GM12878 (cell line): ENCODE measurements around the gene HAPSTR1. TPM values are rescaled to one million over a fixed set of nuclear protein-coding genes. Genes with fewer than 3 reads are reported as not detected.
A peak's percentile ranks its signal among the peaks of the same experiment; 100 is the strongest.

Experiments
- ATF3 ChIP-seq: IDR thresholded peaks from 2 replicates; pipeline ENCODE4 v1.6.1; 2011; ENCODE audit warnings: low read depth, mild to moderate bottlenecking, low read length, moderate library complexity, borderline replicate concordance; ENCODE audit errors: extremely low read depth
- CBX3 ChIP-seq: fragments of 200-600 bp; sonication (generic); IDR thresholded peaks from 2 replicates; pipeline ENCODE4 v1.6.1; 2016; ENCODE audit warnings: low read depth, borderline replicate concordance
- CHD1 ChIP-seq: IDR thresholded peaks from 2 replicates; pipeline ENCODE4 v1.6.1; 2012; ENCODE audit warnings: low read depth, low read length, improper control_type of control experiment
- CHD2 ChIP-seq: IDR thresholded peaks from 2 replicates; pipeline ENCODE4 v1.6.1; 2011; ENCODE audit warnings: low read depth, low read length, improper control_type of control experiment, borderline replicate concordance
- ETV6 ChIP-seq, 2 experiments: fragments of 450-650 bp in 1 of 2; IDR thresholded peaks in 1 of 2; conservative IDR thresholded peaks in 1 of 2; 2 replicates each; pipeline ENCODE4 v1.6.1; 2014; ENCODE audit warnings: antibody characterized with exemption in 1 of 2, borderline replicate concordance in 1 of 2, low read depth in 1 of 2, mild to moderate bottlenecking in 1 of 2, moderate library complexity in 1 of 2
- FOS ChIP-seq: IDR thresholded peaks from 3 replicates; pipeline ENCODE4 v1.6.1; 2011; ENCODE audit warnings: borderline replicate concordance; ENCODE audit not compliant: insufficient read length; ENCODE audit errors: extremely low read depth
- FOXM1 ChIP-seq: IDR thresholded peaks from 2 replicates; pipeline ENCODE4 v1.6.1; 2012; ENCODE audit warnings: low read depth, mild to moderate bottlenecking, inconsistent platforms, low read length, moderate library complexity
- GABPA ChIP-seq: IDR thresholded peaks from 2 replicates; pipeline ENCODE4 v1.6.1; 2014; ENCODE audit warnings: antibody characterized with exemption, low read depth, mild to moderate bottlenecking, inconsistent platforms
- HCFC1 ChIP-seq: fragments of 150-350 bp; IDR thresholded peaks from 2 replicates; pipeline ENCODE4 v1.6.1; 2014; ENCODE audit warnings: low read length
- IKZF2 ChIP-seq, 2 experiments: fragments of 450-650 bp; IDR thresholded peaks; 2 replicates each; pipeline ENCODE4 v1.6.1; 2017; ENCODE audit warnings: mild to moderate bottlenecking in 2 of 2, moderate library complexity in 2 of 2
- LARP7 ChIP-seq: fragments of 450-650 bp; IDR thresholded peaks from 2 replicates; pipeline ENCODE4 v1.6.1; 2017; ENCODE audit warnings: mild to moderate bottlenecking
- MLLT1 ChIP-seq: fragments of 450-650 bp; IDR thresholded peaks from 2 replicates; pipeline ENCODE4 v1.6.1; 2016; ENCODE audit warnings: mild to moderate bottlenecking
- NFIC ChIP-seq: IDR thresholded peaks from 2 replicates; pipeline ENCODE4 v1.6.1; 2012; ENCODE audit warnings: low read depth, mild to moderate bottlenecking, inconsistent platforms, low read length, moderate library complexity
- NFYB ChIP-seq: IDR thresholded peaks from 2 replicates; pipeline ENCODE4 v1.6.1; 2011; ENCODE audit warnings: low read depth, mild to moderate bottlenecking, low read length, improper control_type of control experiment, moderate library complexity; ENCODE audit not compliant: insufficient read depth
- NRF1 ChIP-seq: conservative IDR thresholded peaks from 2 replicates; pipeline ENCODE4 v1.6.1; 2011; ENCODE audit warnings: mild to moderate bottlenecking, low read depth, low read length, improper control_type of control experiment
- PKNOX1 ChIP-seq: fragments of 450-650 bp; IDR thresholded peaks from 2 replicates; pipeline ENCODE4 v1.6.1; 2016; ENCODE audit warnings: mild to moderate bottlenecking
- PML ChIP-seq: IDR thresholded peaks from 2 replicates; pipeline ENCODE4 v1.6.1; 2012; ENCODE audit warnings: low read length, inconsistent platforms
- RELA ChIP-seq: fragments of 450-650 bp; IDR thresholded peaks from 2 replicates; pipeline ENCODE4 v1.8.0; 2014; ENCODE audit warnings: borderline replicate concordance; ENCODE audit not compliant: partially characterized antibody
- SMARCA5 ChIP-seq: fragments of 450-650 bp; IDR thresholded peaks from 2 replicates; pipeline ENCODE4 v1.6.1; 2017; ENCODE audit warnings: mild to moderate bottlenecking
- TARDBP ChIP-seq: IDR thresholded peaks from 2 replicates; pipeline ENCODE4 v1.6.1; 2016; ENCODE audit warnings: borderline replicate concordance
- ZBTB40 ChIP-seq: fragments of 450-650 bp; IDR thresholded peaks from 2 replicates; pipeline ENCODE4 v1.6.1; 2016; ENCODE audit warnings: mild to moderate bottlenecking, moderate library complexity, borderline replicate concordance
- polyA plus RNA-seq, 11 experiments: library from polyadenylated mRNA; depleted of rRNA in 4 of 11; unstranded in 6 of 11; stranded (reverse) in 5 of 11; fragments of >200 nt; fragmentation: Nextera tagmentation in 4 of 11; fragmentation: Illumina TruSeq in 1 of 11; extraction: Ambion mirVana in 4 of 11; extraction: Trizol in 1 of 11; gene quantifications; 1 replicate in 1 of 11; 2 replicates in 10 of 11; pipeline versions ENCODE4 v1.2.1 to v1.2.3, GENCODE V29; 2011 to 2016; ENCODE audit warnings: inconsistent platforms in 2 of 11, missing spikeins in 2 of 11, low read depth in 1 of 11
- total RNA-seq, 4 experiments: library from RNA; depleted of rRNA in 3 of 4; stranded (reverse); fragments of >200 nt in 3 of 4; fragmentation: Illumina TruSeq in 1 of 4; extraction: Trizol in 1 of 4; gene quantifications; 2 replicates each; pipeline versions ENCODE4 v1.2.1 to v1.2.3, GENCODE V29; 2013 to 2021

The HAPSTR1 gene
- total and polyA plus RNA-seq, 10 of the 15 experiments (the other 5 are each of a cell fraction or from before 2014, with no cell fraction given) = 8.7 to 52.5 (median 23.1) TPM

GRCh38 chr16:9090101-9090959 lies 1.1 kb upstream of the HAPSTR1 start (continued):
- no peak for TF ChIP-seq TARDBP
- no peak for TF ChIP-seq RELA
- TF ChIP-seq LARP7 = peak; percentile 62; the same call in 1 of the 2 replicates
- no peak for TF ChIP-seq CBX3
- TF ChIP-seq FOXM1 = no peak
- no peak for TF ChIP-seq PKNOX1
- no peak for TF ChIP-seq FOS
- TF ChIP-seq MLLT1 = 0 out of 2 replicates have a peak, but pooled peaks have one; percentile 38
- no peak for TF ChIP-seq IKZF2 (IDR thresholded peaks at IDR 0.05)
- TF ChIP-seq NFIC = no peak
- no peak for TF ChIP-seq CHD1
- no peak for TF ChIP-seq SMARCA5
- TF ChIP-seq ZBTB40 = no peak
- TF ChIP-seq PML = no peak
- no peak for TF ChIP-seq HCFC1
- TF ChIP-seq CHD2 = no peak
- no peak for TF ChIP-seq NFYB
- TF ChIP-seq NRF1 = no peak
- TF ChIP-seq ETV6 (conservative IDR thresholded peaks at IDR 0.05 in 1 of 2, IDR thresholded peaks at IDR 0.05 in 1 of 2; ENCODE audit: borderline replicate concordance in 1 of 2, low read depth in 1 of 2) = no peak
- no peak for TF ChIP-seq ATF3
- TF ChIP-seq GABPA = no peak
